IMR-90 (cell line): Measurements from ENCODE around the gene GPR176. TPM values are rescaled to one million over a fixed set of nuclear protein-coding genes. Genes with fewer than 3 reads are reported as not detected.
A peak's percentile ranks its signal among the peaks of the same experiment; 100 is the strongest.

Source experiments
- ATAC-seq: fragments of 200-7000 bp; cut with Tn5 transposase; 2 replicates; pipeline ENCODE4 v1.9.1; 2020; ENCODE audit warnings: low read depth, mild to moderate bottlenecking, moderate library complexity
- BruUV-seq: library from RNA; stranded (reverse); fragments of 400-500 nt; replicated peaks from 2 replicates; lab custom pipeline; 2021; lab: Mats Ljungman, UMichigan
- CTCF ChIA-PET: fragments of 300-600 bp; formaldehyde crosslinking; extraction: SDS; loops from one replicate; lab custom pipeline; 2021; ENCODE audit warnings: antibody characterized with exemption; lab: Yijun Ruan, JAX
- POLR2A ChIA-PET: fragments of 300-600 bp; sonication (Branson Sonifier 250); formaldehyde crosslinking; loops from one replicate; lab custom pipeline; 2022; ENCODE audit warnings: antibody characterized with exemption; ENCODE audit not compliant: unreplicated experiment; lab: Charles Lee
- DNase-seq: peaks from one replicate; pipeline ENCODE4 v3.0.0; 2013
- H2AFZ ChIP-seq: replicated peaks from 2 replicates; pipeline ENCODE3; 2013; ENCODE audit warnings: low read length, mild to moderate bottlenecking; ENCODE audit not compliant: poor library complexity
- H2AK5ac ChIP-seq: 2 replicates; pipeline ENCODE4 v1.6.1; 2013; ENCODE audit warnings: low read depth, low read length, inconsistent platforms
- H2AK9ac ChIP-seq: replicated peaks from 2 replicates; pipeline ENCODE3; 2013; ENCODE audit warnings: mild to moderate bottlenecking, low read depth, low read length, moderate library complexity; ENCODE audit not compliant: poor library complexity
- H2BK120ac ChIP-seq: 2 replicates; pipeline ENCODE4 v1.6.1; 2013; ENCODE audit warnings: low read depth, low read length, inconsistent platforms
- H2BK15ac ChIP-seq: 3 replicates; pipeline ENCODE4 v1.6.1; 2013; ENCODE audit warnings: low read depth, low read length, inconsistent platforms
- H2BK20ac ChIP-seq: 2 replicates; pipeline ENCODE4 v1.6.1; 2013; ENCODE audit warnings: low read depth, mild to moderate bottlenecking, inconsistent platforms, low read length, moderate library complexity
- H2BK5ac ChIP-seq: 2 replicates; pipeline ENCODE4 v1.6.1; 2013; ENCODE audit warnings: mild to moderate bottlenecking, low read depth, low read length, inconsistent platforms; ENCODE audit not compliant: poor library complexity, severe bottlenecking
- H3K14ac ChIP-seq: replicated peaks from 2 replicates; pipeline ENCODE4 v1.6.1; 2013; ENCODE audit warnings: low read depth, low read length, inconsistent platforms
- H3K18ac ChIP-seq: 2 replicates; pipeline ENCODE4 v1.6.1; 2013; ENCODE audit warnings: low read depth, low read length, control low read depth
- H3K23ac ChIP-seq: 2 replicates; pipeline ENCODE4 v1.6.1; 2013; ENCODE audit warnings: low read depth, low read length, inconsistent platforms
- H3K27ac ChIP-seq: 2 replicates; pipeline ENCODE4 v1.5.1; 2013; ENCODE audit warnings: mild to moderate bottlenecking, control low read depth, low read length; ENCODE audit not compliant: insufficient read depth
- H3K27me3 ChIP-seq: 2 replicates; pipeline ENCODE4 v1.6.1; 2013; ENCODE audit warnings: low read length; ENCODE audit not compliant: control insufficient read depth, insufficient read depth
- H3K36me3 ChIP-seq: 2 replicates; pipeline ENCODE4 v1.6.1; 2013; ENCODE audit warnings: low read length, mixed read lengths; ENCODE audit not compliant: control insufficient read depth, insufficient read depth
- H3K4ac ChIP-seq: 2 replicates; pipeline ENCODE4 v1.6.1; 2013; ENCODE audit warnings: low read depth, low read length, inconsistent platforms
- H3K4me1 ChIP-seq: 2 replicates; pipeline ENCODE4 v1.6.1; 2013; ENCODE audit warnings: low read length, mixed read lengths; ENCODE audit not compliant: control insufficient read depth, insufficient read depth
- H3K4me2 ChIP-seq: 2 replicates; pipeline ENCODE4 v1.6.1; 2013; ENCODE audit warnings: low read depth, mild to moderate bottlenecking, control low read depth, low read length, moderate library complexity
- H3K4me3 ChIP-seq: 2 replicates; pipeline ENCODE4 v1.5.1; 2013; ENCODE audit warnings: low read depth, mild to moderate bottlenecking, control low read depth, low read length, moderate library complexity; ENCODE audit not compliant: insufficient read depth
- H3K56ac ChIP-seq: 2 replicates; pipeline ENCODE4 v1.6.1; 2013; ENCODE audit warnings: low read length, inconsistent platforms; ENCODE audit not compliant: insufficient read depth; ENCODE audit errors: extremely low read depth
- H3K79me1 ChIP-seq, 2 experiments: 2 replicates each; pipeline ENCODE4 v1.6.1; 2013; ENCODE audit warnings: low read length in 2 of 2, inconsistent platforms in 1 of 2, low read depth in 1 of 2
- H3K9ac ChIP-seq: 2 replicates; pipeline ENCODE4 v1.6.1; 2013; ENCODE audit warnings: low read depth, low read length, control low read depth
- H3K9me1 ChIP-seq: 2 replicates; pipeline ENCODE4 v1.6.1; 2013; ENCODE audit warnings: low read length, inconsistent platforms; ENCODE audit not compliant: insufficient read depth
- H3K9me3 ChIP-seq: 2 replicates; pipeline ENCODE4 v1.6.1; 2013; ENCODE audit warnings: low read length; ENCODE audit not compliant: control insufficient read depth, insufficient read depth
- H4K20me1 ChIP-seq: 2 replicates; pipeline ENCODE4 v1.6.1; 2013; ENCODE audit warnings: low read length, inconsistent platforms; ENCODE audit not compliant: insufficient read depth
- H4K5ac ChIP-seq: 2 replicates; pipeline ENCODE4 v1.6.1; 2013; ENCODE audit warnings: mild to moderate bottlenecking, low read depth, low read length, control low read depth
- H4K8ac ChIP-seq, 2 experiments: 2 replicates each; pipeline ENCODE4 v1.6.1; 2013; ENCODE audit warnings: low read depth in 2 of 2, low read length in 2 of 2, control low read depth in 1 of 2, inconsistent platforms in 1 of 2
- H4K91ac ChIP-seq: 2 replicates; pipeline ENCODE4 v1.6.1; 2013; ENCODE audit warnings: low read depth, low read length, inconsistent platforms; ENCODE audit not compliant: insufficient read depth
- FOS ChIP-seq: fragments of 150-350 bp; IDR thresholded peaks from 2 replicates; pipeline ENCODE4 v1.6.1; 2016; ENCODE audit warnings: low read depth, low read length
- MAZ ChIP-seq: IDR thresholded peaks from 2 replicates; pipeline ENCODE4 v1.6.1; 2012; ENCODE audit warnings: low read depth, mild to moderate bottlenecking, low read length, improper control_type of control experiment, moderate library complexity, borderline replicate concordance
- RAD21 ChIP-seq: IDR thresholded peaks from 2 replicates; pipeline ENCODE4 v1.6.1; 2012; ENCODE audit warnings: low read length, improper control_type of control experiment
- WGBS, 2 experiments: methylation state at CpG; one replicate each; pipeline versions ENCODE4 v1.1.5 to v1.1.7; 2013; ENCODE audit warnings: missing lambda C conversion rate in 2 of 2; ENCODE audit not compliant: insufficient read length in 1 of 2; ENCODE audit errors: extremely low coverage in 2 of 2; 5-methylcytosine and 5-hydroxymethylcytosine counted together
- dilution Hi-C: fragments of 300-500 bp; cut with HindIII; formaldehyde crosslinking; loops from one replicate; pipeline ENCODE4 v1.14.3; 2018; ENCODE audit warnings: low sequenced_read_pairs; ENCODE audit not compliant: unreplicated experiment
- in situ Hi-C: fragments of 300-500 bp; cut with MboI; formaldehyde crosslinking; loops from 3 replicates; pipeline ENCODE4 v1.14.3; 2019; ENCODE audit warnings: low sequenced_read_pairs, inconsistent platforms, mixed read lengths
- intact Hi-C: fragments of 100-400 bp; cut with micrococcal nuclease; formaldehyde crosslinking; loops from 2 replicates; pipeline ENCODE4 v1.10.0; 2022
- polyA plus RNA-seq, 3 experiments: library from polyadenylated mRNA; depleted of rRNA; stranded (reverse); fragments of >200 nt; gene quantifications; 2 replicates each; pipeline ENCODE4 v1.2.3, GENCODE V29; 2012; ENCODE audit warnings: low replicate concordance in 1 of 3
- total RNA-seq: library from RNA; depleted of rRNA; stranded (reverse); fragments of >200 nt; gene quantifications from 2 replicates; pipeline ENCODE4 v1.2.3, GENCODE V29; 2012

Gene GPR176
- total and polyA plus RNA-seq, 2 of the 4 experiments (the other 2 are of a cell fraction), result 114 to 246 TPM

DNA sequence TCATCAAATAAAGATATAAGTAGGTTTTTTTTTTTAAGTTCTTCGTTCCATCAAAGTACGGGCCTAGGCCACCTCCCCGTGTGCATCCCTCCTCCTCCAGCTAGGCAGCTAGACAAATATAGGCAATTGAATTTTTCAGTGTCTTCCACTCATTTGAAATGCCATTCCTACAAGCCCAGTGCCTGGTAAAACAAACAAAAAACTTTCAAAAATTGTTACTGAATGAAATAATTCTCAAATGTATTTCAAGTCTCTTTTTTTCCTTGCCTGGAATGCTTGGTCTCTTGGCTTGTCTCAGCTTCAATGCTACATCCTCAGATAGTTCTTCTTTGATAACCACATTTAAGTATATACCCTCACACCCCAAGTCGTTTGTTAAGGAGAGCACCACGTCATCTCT lies 17.6 kb upstream of the GPR176 start:
- no peak for ATAC-seq
- Histone ChIP-seq H3K56ac (no peak overlapping the region), H3K4me3 (no peak overlapping the region), H3K14ac (peak overlapping the region; percentile 85), H3K18ac (0 out of 2 replicates have a peak overlapping the region, but pooled peaks have one; percentile 66), H2BK5ac (peak overlapping the region; percentile 25), H3K9ac (no peak overlapping the region), H3K27me3 (no peaks in the 10 kb centered on the region), H2AK5ac (no peak overlapping the region; the same call in 1 of the 2 replicates), H2AK9ac (no peak overlapping the region), H3K36me3 (peaks cover 20% of the 10 kb centered on the region), H4K91ac (no peak overlapping the region), H4K5ac (peak overlapping the region; percentile 89), H3K9me3 (no peaks in the 10 kb centered on the region), H2BK20ac (no peak overlapping the region), H2BK15ac (no peak overlapping the region), H2BK120ac (peak overlapping the region; percentile 43; the same call in 1 of the 2 replicates), H3K4me1 (peaks cover 31% of the 10 kb centered on the region), H4K8ac (peak overlapping the region in 1 of 2 experiments; percentile 51; a peak in 1 of 4 replicates), H3K23ac (peak overlapping the region; percentile 78; the same call in 1 of the 2 replicates), H3K79me1 (peaks cover 32 to 74% of the 10 kb centered on the region in 2 experiments), H3K9me1 (peaks cover 18% of the 10 kb centered on the region), H2AFZ (no peak overlapping the region), H4K20me1 (peaks cover 27% of the 10 kb centered on the region), H3K27ac (no peak overlapping the region), H3K4me2 (peak overlapping the region; percentile 51), H3K4ac (peak overlapping the region; percentile 46; the same call in 1 of the 2 replicates)
- DNase-seq, result peak; percentile 27
- WGBS, 2 experiments, result no CpG with 5 or more reads among the region's 5 CpGs
- no peak for TF ChIP-seq MAZ
- TF ChIP-seq RAD21, result no peak
- no peak for TF ChIP-seq FOS
- POLR2A ChIA-PET, result interaction anchor here (0.6 to 1.2 kb wide), 2 partner anchors 11 to 427 kb away, joined by 3 to 7 read pairs; no protein-coding TSS in a partner anchor
- in situ Hi-C loops (no loop called here), dilution Hi-C loops (no loop called here), intact Hi-C loops (loop anchor here (10.0 kb wide), 1 partner anchor 253 kb away; no protein-coding TSS in a partner anchor)
- CTCF ChIA-PET, result no interaction called here
- BruUV-seq, result no TSS peak
